ENCODE measurements around the gene C6. TPM values are rescaled to one million over a fixed set of nuclear protein-coding genes. Genes with fewer than 3 reads are reported as not detected.

The C6 gene
- total RNA-seq, 2 donors from 2014 or later, result 0.49 to 0.68 TPM

GRCh38 chr5:41247135-41247534, 33.8 kb upstream of the C6 start:
- DNase-seq (ENCODE audit: low spot score), result no peak
- H3K36me3 ChIP-seq, result no peaks in the 10 kb centered on the region
- no peak overlapping the region for H3K4me3 ChIP-seq
- TF ChIP-seq, protein P1, sequence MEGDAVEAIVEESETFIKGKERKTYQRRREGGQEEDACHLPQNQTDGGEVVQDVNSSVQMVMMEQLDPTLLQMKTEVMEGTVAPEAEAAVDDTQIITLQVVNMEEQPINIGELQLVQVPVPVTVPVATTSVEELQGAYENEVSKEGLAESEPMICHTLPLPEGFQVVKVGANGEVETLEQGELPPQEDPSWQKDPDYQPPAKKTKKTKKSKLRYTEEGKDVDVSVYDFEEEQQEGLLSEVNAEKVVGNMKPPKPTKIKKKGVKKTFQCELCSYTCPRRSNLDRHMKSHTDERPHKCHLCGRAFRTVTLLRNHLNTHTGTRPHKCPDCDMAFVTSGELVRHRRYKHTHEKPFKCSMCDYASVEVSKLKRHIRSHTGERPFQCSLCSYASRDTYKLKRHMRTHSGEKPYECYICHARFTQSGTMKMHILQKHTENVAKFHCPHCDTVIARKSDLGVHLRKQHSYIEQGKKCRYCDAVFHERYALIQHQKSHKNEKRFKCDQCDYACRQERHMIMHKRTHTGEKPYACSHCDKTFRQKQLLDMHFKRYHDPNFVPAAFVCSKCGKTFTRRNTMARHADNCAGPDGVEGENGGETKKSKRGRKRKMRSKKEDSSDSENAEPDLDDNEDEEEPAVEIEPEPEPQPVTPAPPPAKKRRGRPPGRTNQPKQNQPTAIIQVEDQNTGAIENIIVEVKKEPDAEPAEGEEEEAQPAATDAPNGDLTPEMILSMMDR (IDR thresholded peaks at IDR 0.05), result no peak
- H3K4me1 ChIP-seq (ENCODE audit: control insufficient read depth in 1 of 2, low read depth in 2 of 2), result peaks cover 5 to 8% of the 10 kb centered on the region in 2 donors
- H3K27me3 ChIP-seq (replicated peaks; ENCODE audit: insufficient read depth), result no peaks in the 10 kb centered on the region
- ATAC-seq (ENCODE audit: insufficient number of reproducible peaks, low FRiP score, low read depth), result no peak
- no peak overlapping the region for H3K27ac ChIP-seq
- no peaks in the 10 kb centered on the region for H3K9me3 ChIP-seq

DNA sequence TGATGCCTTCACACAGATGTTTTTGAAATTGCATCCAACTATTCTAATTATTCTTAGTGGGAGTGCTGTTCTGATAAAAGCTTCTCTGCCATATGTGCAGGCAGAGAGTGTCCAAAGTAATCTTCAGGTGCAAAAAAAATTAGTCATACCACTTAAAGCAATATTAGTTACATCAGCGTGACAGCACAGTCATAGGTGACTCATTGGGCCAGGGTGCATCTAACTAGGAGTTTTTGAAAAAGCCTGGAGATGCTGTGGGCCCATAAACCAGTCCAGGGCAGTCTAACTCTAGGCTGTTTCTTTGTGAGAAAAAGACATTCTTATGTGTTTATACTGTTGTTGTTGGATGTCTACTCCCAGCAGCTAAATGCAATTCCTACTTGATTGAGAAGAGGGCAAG, 33.0 kb upstream of the C6 start:
- Histone ChIP-seq H3K27ac (no peak overlapping the region), H3K4me3 (no peak overlapping the region), H3K4me1 (ENCODE audit: control insufficient read depth in 1 of 2, low read depth in 2 of 2) (peaks cover under 1% of the 10 kb centered on the region in 2 donors), H3K9me3 (no peaks in the 10 kb centered on the region), H3K36me3 (no peaks in the 10 kb centered on the region), H3K27me3 (replicated peaks; ENCODE audit: insufficient read depth) (no peaks in the 10 kb centered on the region)
- ATAC-seq (ENCODE audit: insufficient number of reproducible peaks, low FRiP score, low read depth) (no peak), DNase-seq (ENCODE audit: low spot score) (no peak)
- TF ChIP-seq, protein P1 (IDR thresholded peaks at IDR 0.05), result no peak

GRCh38 chr5:41243558-41243957, 30.2 kb upstream of the C6 start:
- H3K27me3 ChIP-seq (replicated peaks; ENCODE audit: insufficient read depth), result no peaks in the 10 kb centered on the region
- no peaks in the 10 kb centered on the region for H3K4me1 ChIP-seq (ENCODE audit: control insufficient read depth in 1 of 2, low read depth in 2 of 2)
- no peak overlapping the region for H3K4me3 ChIP-seq
- no peaks in the 10 kb centered on the region for H3K9me3 ChIP-seq
- TF ChIP-seq, protein P1 (IDR thresholded peaks at IDR 0.05), result no peak
- no peak for DNase-seq (ENCODE audit: low spot score)
- no peak overlapping the region for H3K27ac ChIP-seq
- ATAC-seq (ENCODE audit: insufficient number of reproducible peaks, low FRiP score, low read depth), result no peak
- H3K36me3 ChIP-seq, result no peaks in the 10 kb centered on the region

GRCh38 chr5:41240985-41241384, 27.7 kb upstream of the C6 start:
- TF ChIP-seq, protein P1 (IDR thresholded peaks at IDR 0.05), result no peak
- Histone ChIP-seq H3K27ac (no peak overlapping the region), H3K4me3 (no peak overlapping the region), H3K36me3 (no peaks in the 10 kb centered on the region), H3K9me3 (no peaks in the 10 kb centered on the region), H3K4me1 (ENCODE audit: control insufficient read depth in 1 of 2, low read depth in 2 of 2) (no peaks in the 10 kb centered on the region), H3K27me3 (replicated peaks; ENCODE audit: insufficient read depth) (no peaks in the 10 kb centered on the region)
- DNase-seq (ENCODE audit: low spot score) (no peak), ATAC-seq (ENCODE audit: insufficient number of reproducible peaks, low FRiP score, low read depth) (no peak)

- H3K9me3 ChIP-seq, result no peaks in the 10 kb centered on the region
- no peak for ATAC-seq (ENCODE audit: insufficient number of reproducible peaks, low FRiP score, low read depth)
- no peak for DNase-seq (ENCODE audit: low spot score)
- no peaks in the 10 kb centered on the region for H3K27me3 ChIP-seq (replicated peaks; ENCODE audit: insufficient read depth)
- no peak overlapping the region for H3K4me3 ChIP-seq
- no peak overlapping the region for H3K27ac ChIP-seq
- no peaks in the 10 kb centered on the region for H3K36me3 ChIP-seq
- TF ChIP-seq, protein P1 (IDR thresholded peaks at IDR 0.05), result no peak
- no peaks in the 10 kb centered on the region for H3K4me1 ChIP-seq (ENCODE audit: control insufficient read depth in 1 of 2, low read depth in 2 of 2)
These were observed 27.1 kb upstream of the C6 start for GRCh38 chr5:41240390-41240789.
